ENCODE measurements around the gene PLIN3. TPM values are rescaled to one million over a fixed set of nuclear protein-coding genes. Genes with fewer than 3 reads are reported as not detected.
"Not testable (repeated sequence)": the region's sequence is repeated elsewhere in the genome, so short reads cannot be mapped to it uniquely, and the experiment has no call there.

The PLIN3 gene
- total RNA-seq, 1 experiment from 2014 or later = 104 TPM

DNA sequence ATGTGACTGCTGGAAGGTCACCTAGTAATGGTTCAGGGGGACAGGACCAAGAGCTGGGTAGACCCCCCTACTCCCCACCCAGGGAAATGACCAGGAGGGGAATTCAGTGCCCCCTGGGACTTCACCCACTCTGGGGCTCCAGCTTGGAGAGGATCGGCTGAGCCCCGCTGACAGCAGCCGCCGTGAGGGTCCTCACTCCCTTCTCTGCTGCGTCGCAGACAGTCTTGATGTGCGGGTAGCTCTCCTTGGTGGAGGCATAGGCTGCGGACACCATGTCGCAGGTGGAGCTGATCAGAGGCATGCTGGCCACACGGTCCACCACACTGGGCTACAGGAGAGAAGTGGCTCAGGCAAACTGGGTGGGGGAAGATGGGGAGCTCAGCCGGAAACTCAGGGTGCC is 7.8 kb downstream of the PLIN3 start:
- no peak for TF ChIP-seq EZH2 (IDR thresholded peaks at IDR 0.05; ENCODE audit: low read depth)
- TF ChIP-seq, protein P1, sequence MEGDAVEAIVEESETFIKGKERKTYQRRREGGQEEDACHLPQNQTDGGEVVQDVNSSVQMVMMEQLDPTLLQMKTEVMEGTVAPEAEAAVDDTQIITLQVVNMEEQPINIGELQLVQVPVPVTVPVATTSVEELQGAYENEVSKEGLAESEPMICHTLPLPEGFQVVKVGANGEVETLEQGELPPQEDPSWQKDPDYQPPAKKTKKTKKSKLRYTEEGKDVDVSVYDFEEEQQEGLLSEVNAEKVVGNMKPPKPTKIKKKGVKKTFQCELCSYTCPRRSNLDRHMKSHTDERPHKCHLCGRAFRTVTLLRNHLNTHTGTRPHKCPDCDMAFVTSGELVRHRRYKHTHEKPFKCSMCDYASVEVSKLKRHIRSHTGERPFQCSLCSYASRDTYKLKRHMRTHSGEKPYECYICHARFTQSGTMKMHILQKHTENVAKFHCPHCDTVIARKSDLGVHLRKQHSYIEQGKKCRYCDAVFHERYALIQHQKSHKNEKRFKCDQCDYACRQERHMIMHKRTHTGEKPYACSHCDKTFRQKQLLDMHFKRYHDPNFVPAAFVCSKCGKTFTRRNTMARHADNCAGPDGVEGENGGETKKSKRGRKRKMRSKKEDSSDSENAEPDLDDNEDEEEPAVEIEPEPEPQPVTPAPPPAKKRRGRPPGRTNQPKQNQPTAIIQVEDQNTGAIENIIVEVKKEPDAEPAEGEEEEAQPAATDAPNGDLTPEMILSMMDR (conservative IDR thresholded peaks at IDR 0.05) = no peak
- ChIA-PET POLR2A (ENCODE audit: unreplicated experiment) (no interaction called here), CTCF (no interaction called here)
- intact Hi-C loops (cut with micrococcal nuclease; ENCODE audit: unreplicated experiment) = no loop called here
- Histone ChIP-seq H3F3A (ENCODE audit: insufficient read depth, low read depth) (peaks cover 8% of the 10 kb centered on the region; the same call in 1 of the 2 replicates), H3K4me1 (replicated peaks; ENCODE audit: insufficient read depth) (peaks cover 20% of the 10 kb centered on the region; the same call in 1 of the 2 replicates), H2AFZ (no peak overlapping the region), H3K9me3 (ENCODE audit: insufficient read depth, low read depth) (no peaks in the 10 kb centered on the region), H3K27me3 (ENCODE audit: insufficient read depth, low read depth) (no peaks in the 10 kb centered on the region), H3K27ac (no peak overlapping the region), H4K20me1 (ENCODE audit: insufficient read depth) (peaks cover 4% of the 10 kb centered on the region; the same call in 1 of the 2 replicates), H3K9me2 (ENCODE audit: insufficient read depth) (no peaks in the 10 kb centered on the region), H3K36me3 (ENCODE audit: low read depth) (no peaks in the 10 kb centered on the region), H3K4me2 (no peak overlapping the region), H3K4me3 (no peak overlapping the region), H3K79me2 (ENCODE audit: low read depth) (peaks cover 2% of the 10 kb centered on the region; the same call in 1 of the 2 replicates)
- BruUV-seq (replicated peaks) = no TSS peak
- no peak for DNase-seq

DNA sequence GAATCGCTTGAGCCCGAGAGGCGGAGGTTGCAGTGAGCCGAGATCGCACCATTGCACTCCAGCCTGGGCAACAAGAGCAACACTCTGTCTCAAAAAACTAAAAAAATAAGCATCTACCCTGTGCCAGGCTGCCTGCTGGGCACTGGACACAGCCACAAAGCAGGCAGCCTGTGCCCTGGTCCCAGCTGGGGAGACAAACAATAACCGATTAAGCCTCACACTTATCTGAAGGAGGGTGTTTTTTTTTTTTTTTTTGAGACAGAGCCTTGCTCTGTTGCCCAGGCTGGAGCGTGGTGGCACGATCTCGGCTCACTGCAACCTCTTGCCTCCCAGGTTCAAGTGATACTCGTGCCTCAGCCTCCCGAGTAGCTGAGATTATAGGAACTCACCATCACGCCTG is 11.0 kb downstream of the PLIN3 start:
- DNase-seq; H3K27me3 ChIP-seq (ENCODE audit: insufficient read depth, low read depth); H3K36me3 ChIP-seq (ENCODE audit: low read depth); H3K4me2 ChIP-seq; H3F3A ChIP-seq (ENCODE audit: insufficient read depth, low read depth); H3K4me1 ChIP-seq (replicated peaks; ENCODE audit: insufficient read depth); H3K9me2 ChIP-seq (ENCODE audit: insufficient read depth); H4K20me1 ChIP-seq (ENCODE audit: insufficient read depth); H2AFZ ChIP-seq; H3K4me3 ChIP-seq; intact Hi-C loops (cut with micrococcal nuclease; ENCODE audit: unreplicated experiment); CTCF ChIA-PET; H3K79me2 ChIP-seq (ENCODE audit: low read depth); BruUV-seq (replicated peaks); H3K9me3 ChIP-seq (ENCODE audit: insufficient read depth, low read depth); H3K27ac ChIP-seq: not testable (repeated sequence)
- POLR2A ChIA-PET (ENCODE audit: unreplicated experiment) = interaction anchor here (0.7 kb wide), 1 partner anchor 143 kb away, joined by 3 read pairs; no protein-coding TSS in a partner anchor

DNA sequence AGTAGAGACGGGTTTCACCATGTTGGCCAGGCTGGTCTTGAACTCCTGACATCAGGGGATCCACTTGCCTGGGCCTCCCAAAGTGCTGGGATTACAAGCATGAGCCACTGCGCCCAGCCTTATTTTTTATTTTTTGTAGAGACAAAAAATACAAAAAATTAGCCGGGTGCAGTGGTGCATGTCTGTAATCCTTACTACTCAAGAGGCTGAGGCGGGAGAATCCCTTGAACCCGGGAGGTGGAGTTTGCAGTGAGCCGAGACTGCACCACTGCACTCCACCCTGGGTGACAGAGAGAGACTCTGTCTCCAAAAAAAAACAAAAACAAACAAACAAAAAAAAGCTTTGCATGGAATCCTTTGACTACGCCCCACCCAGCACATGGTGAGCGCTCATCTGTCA is 14.0 kb downstream of the PLIN3 start:
- DNase-seq; H4K20me1 ChIP-seq (ENCODE audit: insufficient read depth); H3F3A ChIP-seq (ENCODE audit: insufficient read depth, low read depth); H2AFZ ChIP-seq; intact Hi-C loops (cut with micrococcal nuclease; ENCODE audit: unreplicated experiment); H3K79me2 ChIP-seq (ENCODE audit: low read depth); H3K27me3 ChIP-seq (ENCODE audit: insufficient read depth, low read depth); H3K9me2 ChIP-seq (ENCODE audit: insufficient read depth); H3K9me3 ChIP-seq (ENCODE audit: insufficient read depth, low read depth); H3K36me3 ChIP-seq (ENCODE audit: low read depth); BruUV-seq (replicated peaks); POLR2A ChIA-PET (ENCODE audit: unreplicated experiment); H3K27ac ChIP-seq; H3K4me3 ChIP-seq; H3K4me2 ChIP-seq; CTCF ChIA-PET; H3K4me1 ChIP-seq (replicated peaks; ENCODE audit: insufficient read depth): not testable (repeated sequence)

DNA sequence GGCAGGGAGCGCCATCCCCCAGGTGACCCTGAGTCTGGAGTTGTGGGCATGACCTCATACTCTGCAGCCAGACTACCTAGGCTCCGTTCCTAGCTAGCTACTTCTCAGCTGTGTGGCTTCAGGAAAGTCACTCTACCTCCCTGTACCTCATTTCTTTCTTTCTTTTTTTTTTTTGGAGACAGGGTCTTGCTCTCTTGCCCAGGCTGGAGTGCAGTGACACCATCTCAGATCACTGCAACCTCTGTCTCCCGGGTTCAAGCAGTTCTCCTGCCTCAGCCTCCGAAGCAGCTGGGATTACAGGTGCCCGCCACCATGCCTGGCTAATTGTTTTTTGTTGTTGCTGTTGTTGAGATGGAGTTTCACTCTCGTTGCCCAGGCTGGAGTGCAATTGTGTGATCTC is 15.0 kb downstream of the PLIN3 start:
- no peak for DNase-seq
- Histone ChIP-seq H3K4me2 (no peak overlapping the region), H3F3A (ENCODE audit: insufficient read depth, low read depth) (no peaks in the 10 kb centered on the region), H3K9me2 (ENCODE audit: insufficient read depth) (no peaks in the 10 kb centered on the region), H3K36me3 (ENCODE audit: low read depth) (no peaks in the 10 kb centered on the region), H3K4me3 (no peak overlapping the region), H3K27ac (no peak overlapping the region), H2AFZ (no peak overlapping the region), H3K79me2 (ENCODE audit: low read depth) (no peaks in the 10 kb centered on the region), H3K9me3 (ENCODE audit: insufficient read depth, low read depth) (no peaks in the 10 kb centered on the region), H3K4me1 (replicated peaks; ENCODE audit: insufficient read depth) (no peaks in the 10 kb centered on the region), H3K27me3 (ENCODE audit: insufficient read depth, low read depth) (no peaks in the 10 kb centered on the region), H4K20me1 (ENCODE audit: insufficient read depth) (no peaks in the 10 kb centered on the region)
- TF ChIP-seq, protein P1 (conservative IDR thresholded peaks at IDR 0.05) = no peak
- no peak for TF ChIP-seq EZH2 (IDR thresholded peaks at IDR 0.05; ENCODE audit: low read depth)
- CTCF ChIA-PET = no interaction called here
- no TSS peak for BruUV-seq (replicated peaks)
- POLR2A ChIA-PET (ENCODE audit: unreplicated experiment) = no interaction called here
- intact Hi-C loops (cut with micrococcal nuclease; ENCODE audit: unreplicated experiment) = no loop called here
